ENCODE measurements around the gene SLC4A4.

The SLC4A4 gene

GRCh38 chr4:71583971-71584370 is 245.2 kb downstream of the SLC4A4 start:
- Histone ChIP-seq H3K4me3 (IDR thresholded peaks at IDR 0.05; ENCODE audit: insufficient read depth, low read depth, low read length) (no peak overlapping the region), H3K27ac (no peak overlapping the region), H3K4me1 (ENCODE audit: low read depth, poor library complexity, severe bottlenecking) (no peaks in the 10 kb centered on the region), H3K27me3 (ENCODE audit: insufficient read depth, low read depth) (no peaks in the 10 kb centered on the region), H3K4me2 (no peak overlapping the region), H3K36me3 (ENCODE audit: insufficient read depth) (no peaks in the 10 kb centered on the region), H3K79me2 (ENCODE audit: insufficient read depth, low read depth) (no peaks in the 10 kb centered on the region), H2AFZ (ENCODE audit: low read depth) (no peak overlapping the region), H4K20me1 (ENCODE audit: insufficient read depth) (no peaks in the 10 kb centered on the region), H3K9ac (no peak overlapping the region)
- TF ChIP-seq CTCF (conservative IDR thresholded peaks at IDR 0.05; ENCODE audit: low read depth, low read length) = no peak

GRCh38 chr4:71584585-71584984 is 245.8 kb downstream of the SLC4A4 start:
- Histone ChIP-seq H3K27me3 (ENCODE audit: insufficient read depth, low read depth) (no peaks in the 10 kb centered on the region), H3K79me2 (ENCODE audit: insufficient read depth, low read depth) (no peaks in the 10 kb centered on the region), H3K27ac (no peak overlapping the region), H3K36me3 (ENCODE audit: insufficient read depth) (no peaks in the 10 kb centered on the region), H3K9ac (no peak overlapping the region), H4K20me1 (ENCODE audit: insufficient read depth) (no peaks in the 10 kb centered on the region), H2AFZ (ENCODE audit: low read depth) (no peak overlapping the region), H3K4me3 (IDR thresholded peaks at IDR 0.05; ENCODE audit: insufficient read depth, low read depth, low read length) (no peak overlapping the region), H3K4me1 (ENCODE audit: low read depth, poor library complexity, severe bottlenecking) (no peaks in the 10 kb centered on the region), H3K4me2 (no peak overlapping the region)
- TF ChIP-seq CTCF (conservative IDR thresholded peaks at IDR 0.05; ENCODE audit: low read depth, low read length) = no peak

GRCh38 chr4:71586087-71586763 is 247.4 kb downstream of the SLC4A4 start:
- Histone ChIP-seq H3K4me3 (IDR thresholded peaks at IDR 0.05; ENCODE audit: insufficient read depth, low read depth, low read length) (no peak overlapping the region), H3K27ac (no peak overlapping the region), H3K4me1 (ENCODE audit: low read depth, poor library complexity, severe bottlenecking) (no peaks in the 10 kb centered on the region), H2AFZ (ENCODE audit: low read depth) (no peak overlapping the region), H3K4me2 (no peak overlapping the region), H4K20me1 (ENCODE audit: insufficient read depth) (no peaks in the 10 kb centered on the region), H3K79me2 (ENCODE audit: insufficient read depth, low read depth) (no peaks in the 10 kb centered on the region), H3K9ac (no peak overlapping the region), H3K27me3 (ENCODE audit: insufficient read depth, low read depth) (no peaks in the 10 kb centered on the region), H3K36me3 (ENCODE audit: insufficient read depth) (no peaks in the 10 kb centered on the region)
- no peak for TF ChIP-seq CTCF (conservative IDR thresholded peaks at IDR 0.05; ENCODE audit: low read depth, low read length)

GRCh38 chr4:71587995-71588394 is 249.2 kb downstream of the SLC4A4 start:
- no peak overlapping the region for H3K27ac ChIP-seq
- no peak overlapping the region for H3K9ac ChIP-seq
- no peak for TF ChIP-seq CTCF (conservative IDR thresholded peaks at IDR 0.05; ENCODE audit: low read depth, low read length)
- H3K4me2 ChIP-seq = no peak overlapping the region
- no peaks in the 10 kb centered on the region for H4K20me1 ChIP-seq (ENCODE audit: insufficient read depth)
- no peak overlapping the region for H2AFZ ChIP-seq (ENCODE audit: low read depth)
- no peaks in the 10 kb centered on the region for H3K79me2 ChIP-seq (ENCODE audit: insufficient read depth, low read depth)
- H3K4me1 ChIP-seq (ENCODE audit: low read depth, poor library complexity, severe bottlenecking) = no peaks in the 10 kb centered on the region
- no peak overlapping the region for H3K4me3 ChIP-seq (IDR thresholded peaks at IDR 0.05; ENCODE audit: insufficient read depth, low read depth, low read length)
- H3K36me3 ChIP-seq (ENCODE audit: insufficient read depth) = no peaks in the 10 kb centered on the region
- H3K27me3 ChIP-seq (ENCODE audit: insufficient read depth, low read depth) = no peaks in the 10 kb centered on the region

All from KMS-11 (cell line).